GM23248 (cell line): ENCODE results near the gene MBOAT1. TPM values are rescaled to one million over a fixed set of nuclear protein-coding genes. Genes with fewer than 3 reads are reported as not detected.

Source experiments
- DNase-seq: peaks from one replicate; pipeline ENCODE4 v3.0.0-alpha.2; 2015
- H2AFZ ChIP-seq: fragments of 200-600 bp; sonication (generic); 2 replicates; pipeline ENCODE4 v1.6.1; 2016; ENCODE audit warnings: antibody characterized with exemption
- H3F3A ChIP-seq: fragments of 200-600 bp; sonication (generic); 2 replicates; pipeline ENCODE4 v1.6.1; 2016; ENCODE audit warnings: mild to moderate bottlenecking, antibody characterized with exemption, mixed run types; ENCODE audit not compliant: insufficient read depth
- H3K27ac ChIP-seq: fragments of 200-600 bp; sonication (generic); 2 replicates; pipeline ENCODE4 v1.5.1; 2016; ENCODE audit warnings: mild to moderate bottlenecking
- H3K27me3 ChIP-seq: fragments of 200-600 bp; sonication (generic); replicated peaks from 2 replicates; pipeline ENCODE4 v1.6.1; 2016; ENCODE audit warnings: mild to moderate bottlenecking; ENCODE audit not compliant: insufficient read depth
- H3K36me3 ChIP-seq: fragments of 200-600 bp; sonication (generic); 2 replicates; pipeline ENCODE4 v1.6.1; 2016; ENCODE audit warnings: low read depth, mild to moderate bottlenecking
- H3K4me1 ChIP-seq: fragments of 200-600 bp; sonication (generic); 2 replicates; pipeline ENCODE4 v1.6.1; 2016; ENCODE audit warnings: mild to moderate bottlenecking; ENCODE audit not compliant: insufficient read depth
- H3K4me2 ChIP-seq: fragments of 200-600 bp; sonication (generic); one replicate; pipeline ENCODE4 v1.6.1; 2016; ENCODE audit warnings: mild to moderate bottlenecking; ENCODE audit not compliant: unreplicated experiment
- H3K4me3 ChIP-seq: fragments of 200-600 bp; sonication (generic); 2 replicates; pipeline ENCODE4 v1.5.1; 2016; ENCODE audit warnings: mild to moderate bottlenecking
- H3K79me2 ChIP-seq: fragments of 200-600 bp; sonication (generic); 2 replicates; pipeline ENCODE4 v1.6.1; 2016; ENCODE audit warnings: mild to moderate bottlenecking; ENCODE audit not compliant: insufficient read depth
- H3K9ac ChIP-seq: fragments of 200-600 bp; sonication (generic); 2 replicates; pipeline ENCODE4 v1.6.1; 2016; ENCODE audit warnings: mild to moderate bottlenecking
- H3K9me2 ChIP-seq: fragments of 200-600 bp; sonication (generic); 2 replicates; pipeline ENCODE4 v1.6.1; 2016; ENCODE audit warnings: mixed run types, mild to moderate bottlenecking, moderate library complexity; ENCODE audit not compliant: insufficient read depth
- H3K9me3 ChIP-seq: fragments of 200-600 bp; sonication (generic); one replicate; pipeline ENCODE4 v1.6.1; 2017; ENCODE audit warnings: low read depth
- H4K20me1 ChIP-seq: fragments of 200-600 bp; sonication (generic); 2 replicates; pipeline ENCODE4 v1.6.0; 2016; ENCODE audit not compliant: insufficient read depth
- EZH2 ChIP-seq: fragments of 200-600 bp; sonication (generic); IDR thresholded peaks from 2 replicates; pipeline ENCODE4 v1.6.1; 2018; ENCODE audit warnings: antibody characterized with exemption, mild to moderate bottlenecking; ENCODE audit not compliant: insufficient read depth, poor library complexity, severe bottlenecking
- EZH2phosphoT487 ChIP-seq: fragments of 200-600 bp; sonication (generic); IDR thresholded peaks from 2 replicates; pipeline ENCODE4 v1.6.1; 2018; ENCODE audit warnings: antibody characterized with exemption, moderate library complexity, mild to moderate bottlenecking, low read depth; ENCODE audit not compliant: insufficient read depth
- WGBS, 2 experiments: methylation state at CpG; one replicate each; pipeline ENCODE4 v1.1.6; 2015 to 2017; ENCODE audit warnings: low lambda C conversion rate in 2 of 2, low coverage in 1 of 2; ENCODE audit errors: missing lambda C conversion rate in 2 of 2; 5-methylcytosine and 5-hydroxymethylcytosine counted together
- in situ Hi-C: fragments of 300-500 bp; cut with MboI; formaldehyde crosslinking; loops from 2 replicates; pipeline ENCODE4 v1.15.0; 2020
- polyA plus RNA-seq: library from polyadenylated mRNA; unstranded; fragments of >200 nt; fragmentation: Nextera tagmentation; extraction: Ambion mirVana; gene quantifications from 2 replicates; pipeline ENCODE4 v1.2.1, GENCODE V29; 2016
- total RNA-seq: library from RNA; depleted of rRNA; stranded (reverse); fragments of >200 nt; shearing (Covaris generic); gene quantifications from 2 replicates; pipeline ENCODE4 v1.2.3, GENCODE V29; 2014

MBOAT1 gene
- total and polyA plus RNA-seq, 2 experiments from 2014 or later = 1.8 to 4.0 TPM

DNA sequence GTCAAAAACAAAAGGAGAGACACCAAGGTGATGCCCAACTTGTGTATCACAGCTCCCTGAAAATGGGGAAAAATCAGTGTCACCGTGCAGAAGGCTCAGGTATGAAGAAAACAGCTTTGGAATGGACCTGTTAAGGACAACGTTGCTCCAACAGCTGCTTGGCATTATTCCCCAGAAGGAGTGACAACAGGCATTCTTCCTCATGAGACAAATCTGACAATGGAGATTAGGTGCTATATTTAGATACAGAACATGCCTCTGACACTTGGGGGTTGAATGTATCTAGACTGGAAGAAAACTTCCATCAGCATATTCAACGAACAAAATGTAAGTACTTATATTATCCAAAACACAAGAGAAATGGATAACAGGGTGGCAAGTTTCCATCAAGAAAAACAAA, 87.7 kb downstream of the MBOAT1 start:
- H2AFZ ChIP-seq = no peak overlapping the region
- in situ Hi-C loops = no loop called here

DNA sequence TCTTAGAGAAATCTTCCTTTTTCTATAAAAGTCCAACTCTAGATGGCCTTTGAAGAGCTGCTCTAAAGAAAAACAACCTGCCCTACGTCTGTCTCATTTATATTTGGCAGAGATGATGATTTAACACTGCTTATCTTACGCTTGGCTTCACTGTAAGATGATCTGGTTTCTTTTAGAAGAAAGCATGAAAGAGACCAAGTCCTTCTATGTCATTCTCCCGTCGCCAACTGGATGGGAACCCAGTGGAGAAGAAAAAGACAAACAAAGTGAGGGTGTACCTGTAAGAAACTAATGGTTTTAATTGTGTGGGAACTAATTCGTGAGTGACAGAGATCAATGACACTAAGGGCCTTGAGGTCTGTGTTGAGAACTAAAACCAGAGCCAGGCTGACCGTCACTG, 92.8 kb downstream of the MBOAT1 start:
- no peaks in the 10 kb centered on the region for H3F3A ChIP-seq
- no peak overlapping the region for H3K27ac ChIP-seq
- H3K79me2 ChIP-seq = no peaks in the 10 kb centered on the region
- H3K4me1 ChIP-seq = no peaks in the 10 kb centered on the region
- no peaks in the 10 kb centered on the region for H3K36me3 ChIP-seq
- no peak for DNase-seq
- H2AFZ ChIP-seq = no peak overlapping the region
- TF ChIP-seq EZH2phosphoT487 = no peak
- no peak for TF ChIP-seq EZH2
- H3K27me3 ChIP-seq = no peaks in the 10 kb centered on the region
- no peaks in the 10 kb centered on the region for H3K9me2 ChIP-seq
- H3K4me2 ChIP-seq = no peak overlapping the region
- H3K9ac ChIP-seq = no peak overlapping the region
- in situ Hi-C loops = no loop called here
- no peak overlapping the region for H3K4me3 ChIP-seq
- no peaks in the 10 kb centered on the region for H4K20me1 ChIP-seq
- 87 to 93% methylated on average over 6 of the region's 6 CpGs for WGBS, 2 experiments
- H3K9me3 ChIP-seq = no peaks in the 10 kb centered on the region

More for the DNA sequence above, 87.7 kb downstream of the MBOAT1 start:
- H3K9me2 ChIP-seq = no peaks in the 10 kb centered on the region
- H4K20me1 ChIP-seq = no peaks in the 10 kb centered on the region
- H3K27me3 ChIP-seq = no peaks in the 10 kb centered on the region
- no peaks in the 10 kb centered on the region for H3K79me2 ChIP-seq
- WGBS, 2 experiments = 64 to 66% methylated on average over 3 of the region's 3 CpGs
- no peaks in the 10 kb centered on the region for H3K36me3 ChIP-seq
- H3K27ac ChIP-seq = no peak overlapping the region
- H3K9ac ChIP-seq = no peak overlapping the region
- TF ChIP-seq EZH2 (no peak), EZH2phosphoT487 (no peak)
- DNase-seq = no peak
- H3K4me2 ChIP-seq = no peak overlapping the region
- no peak overlapping the region for H3K4me3 ChIP-seq
- H3K4me1 ChIP-seq = peaks cover 7% of the 10 kb centered on the region
- peaks cover 5% of the 10 kb centered on the region; the same call in 1 of the 2 replicates for H3F3A ChIP-seq
- no peaks in the 10 kb centered on the region for H3K9me3 ChIP-seq

DNA sequence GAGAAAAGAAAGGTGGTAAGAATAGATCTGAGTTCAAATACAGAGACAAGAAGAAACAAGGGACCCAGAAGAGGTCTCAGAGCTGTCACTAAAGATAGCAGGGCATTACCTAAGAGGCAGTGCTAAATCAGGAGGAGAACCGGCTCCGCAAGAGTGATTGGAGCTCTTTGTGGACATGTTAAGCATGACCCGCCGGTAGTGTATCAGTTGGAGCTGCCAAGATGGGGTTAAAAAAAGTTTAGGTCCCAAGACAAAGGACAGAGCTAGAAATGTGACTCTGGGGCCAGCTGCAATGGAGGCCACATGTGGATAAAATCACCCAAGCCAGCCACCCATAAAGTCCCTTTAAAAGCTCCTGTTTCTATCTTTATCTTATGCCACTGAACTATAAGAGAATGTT, 93.4 kb downstream of the MBOAT1 start:
- DNase-seq = no peak
- H3K9me2 ChIP-seq = no peaks in the 10 kb centered on the region
- no peaks in the 10 kb centered on the region for H3K4me1 ChIP-seq
- H4K20me1 ChIP-seq = no peaks in the 10 kb centered on the region
- WGBS, 2 experiments = 83 to 87% methylated on average over 4 of the region's 4 CpGs
- H2AFZ ChIP-seq = no peak overlapping the region
- no peaks in the 10 kb centered on the region for H3K27me3 ChIP-seq
- H3K4me3 ChIP-seq = no peak overlapping the region
- in situ Hi-C loops = no loop called here
- H3K79me2 ChIP-seq = no peaks in the 10 kb centered on the region
- no peaks in the 10 kb centered on the region for H3K9me3 ChIP-seq
- TF ChIP-seq EZH2phosphoT487 (no peak), EZH2 (no peak)
- H3K4me2 ChIP-seq = no peak overlapping the region
- H3K27ac ChIP-seq = no peak overlapping the region
- no peak overlapping the region for H3K9ac ChIP-seq
- H3K36me3 ChIP-seq = no peaks in the 10 kb centered on the region
- no peaks in the 10 kb centered on the region for H3F3A ChIP-seq

DNA sequence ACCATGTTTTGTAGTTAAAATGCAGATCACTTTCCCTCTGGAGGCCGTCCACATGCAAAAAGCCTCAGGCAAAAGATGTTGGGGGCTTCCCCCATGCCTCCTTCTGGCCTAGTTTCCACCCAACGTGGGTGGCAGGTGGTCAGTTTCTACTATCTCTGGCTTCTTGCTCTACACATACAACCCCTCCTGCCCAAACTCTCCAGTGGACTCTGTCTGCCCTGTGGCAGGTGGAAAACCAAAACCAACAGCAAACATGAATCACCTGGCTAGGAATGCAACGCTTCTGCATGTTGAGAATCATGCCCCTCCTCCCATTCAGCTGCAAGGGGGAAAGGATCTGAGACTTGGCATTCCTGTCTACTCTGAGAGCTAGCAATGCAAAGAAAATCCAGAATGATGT, 94.8 kb downstream of the MBOAT1 start:
- no peak overlapping the region for H3K4me3 ChIP-seq
- 95 to 98% methylated on average over 3 of the region's 3 CpGs for WGBS, 2 experiments

DNA sequence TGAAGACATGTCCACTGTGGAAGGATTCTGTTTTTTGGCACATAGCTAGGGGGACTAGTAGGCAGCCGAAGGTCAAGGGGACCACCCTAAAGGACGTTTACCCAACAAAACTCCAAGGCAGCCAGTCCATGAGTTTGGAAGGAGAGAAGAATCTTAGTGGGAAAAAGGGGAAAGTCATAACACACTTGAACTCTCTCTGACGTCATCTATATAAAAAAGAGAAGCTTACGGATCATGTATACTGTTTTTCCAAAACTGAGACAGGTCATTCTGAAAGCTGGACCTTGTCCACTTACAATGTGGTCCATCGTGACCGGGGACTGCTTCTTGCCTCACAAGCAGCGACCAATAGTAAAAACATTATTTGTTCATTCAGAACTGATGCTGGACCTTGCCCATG, 95.5 kb downstream of the MBOAT1 start:
- no peaks in the 10 kb centered on the region for H4K20me1 ChIP-seq
- TF ChIP-seq EZH2phosphoT487 (no peak), EZH2 (no peak)
- no peaks in the 10 kb centered on the region for H3K9me2 ChIP-seq
- no peak overlapping the region for H3K4me2 ChIP-seq
- no peaks in the 10 kb centered on the region for H3K27me3 ChIP-seq
- H2AFZ ChIP-seq = no peak overlapping the region
- no peak for DNase-seq
- no peaks in the 10 kb centered on the region for H3K4me1 ChIP-seq
- H3K9me3 ChIP-seq = no peaks in the 10 kb centered on the region
- in situ Hi-C loops = no loop called here
- no peak overlapping the region for H3K9ac ChIP-seq
- no peaks in the 10 kb centered on the region for H3K36me3 ChIP-seq
- no peak overlapping the region for H3K4me3 ChIP-seq
- whole genome bisulfite sequencing, 2 experiments = 88 to 91% methylated on average over 7 of the region's 7 CpGs
- no peaks in the 10 kb centered on the region for H3F3A ChIP-seq
- no peak overlapping the region for H3K27ac ChIP-seq
- no peaks in the 10 kb centered on the region for H3K79me2 ChIP-seq

More for the DNA sequence above, 94.8 kb downstream of the MBOAT1 start:
- H3K4me1 ChIP-seq = no peaks in the 10 kb centered on the region
- H3K79me2 ChIP-seq = no peaks in the 10 kb centered on the region
- no peak overlapping the region for H2AFZ ChIP-seq
- no peaks in the 10 kb centered on the region for H3F3A ChIP-seq
- H3K9ac ChIP-seq = no peak overlapping the region
- no peaks in the 10 kb centered on the region for H3K9me3 ChIP-seq
- H3K4me2 ChIP-seq = no peak overlapping the region
- no peaks in the 10 kb centered on the region for H3K36me3 ChIP-seq
- TF ChIP-seq EZH2phosphoT487 = no peak
- no peak for TF ChIP-seq EZH2
- H4K20me1 ChIP-seq = no peaks in the 10 kb centered on the region
- H3K27me3 ChIP-seq = no peaks in the 10 kb centered on the region
- H3K27ac ChIP-seq = no peak overlapping the region
- DNase-seq = no peak
- H3K9me2 ChIP-seq = no peaks in the 10 kb centered on the region
- in situ Hi-C loops = no loop called here
